Activated CD4-positive, CD25-positive, alpha-beta regulatory T cell treated with anti-CD3 and anti-CD28 coated beads, Interleukin-2, amount 50 U/mL, for 72 hours (primary cell): ENCODE data around the gene TMEM252.

Experiments
- DNase-seq: peaks from one replicate; pipeline ENCODE4 v3.0.0; 2021

Gene TMEM252

GRCh38 chr9:68497629-68498028 lies 43.1 kb downstream of the TMEM252 start:
- no peak for DNase-seq

GRCh38 chr9:68496356-68496755 lies 44.3 kb downstream of the TMEM252 start:
- DNase-seq: no peak

- no peak for DNase-seq
Measured at GRCh38 chr9:68495247-68495646, 45.4 kb downstream of the TMEM252 start.

- DNase-seq: no peak
Measured at GRCh38 chr9:68493958-68494577, 46.6 kb downstream of the TMEM252 start.

- DNase-seq: no peak
Measured at GRCh38 chr9:68493541-68493940, 47.1 kb downstream of the TMEM252 start.

- no peak for DNase-seq
Measured at GRCh38 chr9:68492806-68493205, 47.9 kb downstream of the TMEM252 start.

GRCh38 chr9:68489646-68490045 lies 51.0 kb downstream of the TMEM252 start:
- no peak for DNase-seq

- DNase-seq: no peak
Measured at GRCh38 chr9:68488126-68488525, 52.6 kb downstream of the TMEM252 start.
